Endometrium (tissue), 2 donors: ENCODE data around the gene OR1E2.
A peak's percentile ranks its signal among the peaks of the same experiment; 100 is the strongest.
"Not testable (repeated sequence)": the region's sequence is repeated elsewhere in the genome, so short reads cannot be mapped to it uniquely, and the experiment has no call there.

Source experiments
- FAIRE-seq: peaks from 2 replicates; lab custom pipeline; 2012; peaks lifted over from hg19 to GRCh38; lab: Jason Lieb, UNC
- donor health status: control.
- donor health status: control.

OR1E2 gene, protein sequence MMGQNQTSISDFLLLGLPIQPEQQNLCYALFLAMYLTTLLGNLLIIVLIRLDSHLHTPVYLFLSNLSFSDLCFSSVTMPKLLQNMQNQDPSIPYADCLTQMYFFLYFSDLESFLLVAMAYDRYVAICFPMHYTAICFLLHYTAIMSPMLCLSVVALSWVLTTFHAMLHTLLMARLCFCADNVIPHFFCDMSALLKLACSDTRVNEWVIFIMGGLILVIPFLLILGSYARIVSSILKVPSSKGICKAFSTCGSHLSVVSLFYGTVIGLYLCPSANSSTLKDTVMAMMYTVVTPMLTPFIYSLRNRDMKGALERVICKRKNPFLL

DNA sequence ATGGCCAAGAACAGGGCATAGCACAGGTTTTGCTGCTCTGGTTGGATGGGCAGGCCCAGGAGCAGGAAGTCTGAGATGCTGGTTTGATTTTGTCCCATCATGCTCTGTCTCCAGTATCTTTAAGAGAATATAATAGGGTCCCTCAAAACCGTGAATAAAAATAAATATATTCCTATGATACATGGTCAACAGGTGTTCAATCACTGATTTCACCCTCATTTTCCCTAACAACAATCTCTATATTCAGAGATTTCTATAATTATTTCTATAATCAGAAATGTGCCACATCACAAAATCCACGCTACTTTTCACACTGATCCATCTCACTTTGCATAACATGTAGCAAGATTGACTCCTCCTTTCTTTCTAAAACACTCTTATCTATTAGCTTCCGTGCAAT lies at the start of gene OR1E2:
TSS of gene OR1E2 (minus strand) at position 101 of the 400 bp plus-strand sequence. CDS start at position 101, 0 bp downstream.
- no peak for FAIRE-seq

GRCh38 chr17:3482852-3483251 lies 49.2 kb upstream of the OR1E2 start:
- FAIRE-seq = no peak

GRCh38 chr17:3479988-3480387 lies 46.3 kb upstream of the OR1E2 start:
- no peak for FAIRE-seq

GRCh38 chr17:3475812-3476610 lies 42.4 kb upstream of the OR1E2 start, which contains the start of gene ASPA:
ASPA (plus strand) TSS chr17:3475997; CDS start chr17:3476160, 163 bp downstream.
- FAIRE-seq = peak; percentile 94

DNA sequence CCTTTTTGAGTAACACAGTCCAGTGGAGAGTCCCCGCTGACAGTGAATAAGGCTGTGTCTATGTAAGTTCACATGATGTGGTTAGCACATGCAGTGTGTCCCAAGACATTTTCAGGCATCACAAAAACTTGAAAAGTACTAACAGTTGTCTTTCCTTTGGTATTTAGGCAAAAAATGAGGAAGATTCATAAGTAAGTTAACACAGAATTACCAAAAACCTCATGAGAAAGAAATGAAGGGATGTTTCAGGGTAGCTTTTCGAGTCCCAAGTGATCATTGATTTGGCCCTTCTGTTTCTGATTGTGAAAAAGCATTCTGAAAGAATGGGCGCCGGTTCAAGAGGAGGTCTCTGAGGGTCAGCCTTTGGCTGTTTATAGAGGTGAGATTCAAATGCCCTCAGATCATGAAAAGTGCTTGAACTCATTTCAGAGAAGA lies 41.6 kb upstream of the OR1E2 start:
- no peak for FAIRE-seq

DNA sequence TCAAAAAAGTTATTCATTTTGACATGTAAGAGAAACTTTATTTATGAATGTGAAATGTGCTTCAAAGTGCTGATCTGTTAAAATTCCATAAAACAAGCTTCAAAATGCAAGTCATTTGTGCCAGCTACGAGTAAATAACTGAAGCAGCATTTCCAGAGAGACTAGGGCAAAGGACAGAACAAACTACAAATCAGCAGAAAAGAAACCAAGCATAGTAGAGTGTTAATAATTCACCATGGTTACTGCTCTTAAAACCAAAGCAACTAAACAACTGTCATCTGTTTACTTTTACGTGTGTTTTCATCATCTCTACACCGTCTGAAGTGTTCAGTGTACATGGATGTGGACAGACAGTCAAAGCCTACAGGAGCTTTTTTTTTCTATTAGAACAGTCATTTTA lies 40.6 kb upstream of the OR1E2 start:
- no peak for FAIRE-seq

DNA sequence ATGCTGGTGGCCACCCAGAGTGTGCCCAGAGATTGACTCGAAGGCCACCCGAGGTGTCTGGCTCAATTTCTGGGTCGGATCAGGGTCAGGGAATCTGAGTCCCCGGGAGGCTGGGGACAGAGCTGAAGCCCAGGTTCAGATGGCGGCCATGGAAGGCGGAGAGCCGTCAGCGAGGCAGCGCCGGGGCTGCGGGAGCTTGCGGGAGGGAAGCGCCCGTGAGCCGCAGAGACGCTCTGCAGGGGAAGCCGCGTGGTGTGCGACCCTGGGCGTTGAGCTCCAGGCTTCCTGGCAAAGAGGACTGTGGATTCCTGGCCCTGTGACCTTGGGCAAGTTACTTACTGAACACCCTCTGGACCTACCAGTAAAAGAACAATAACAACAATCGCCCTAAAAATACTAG lies 38.5 kb upstream of the OR1E2 start:
- no peak for FAIRE-seq

DNA sequence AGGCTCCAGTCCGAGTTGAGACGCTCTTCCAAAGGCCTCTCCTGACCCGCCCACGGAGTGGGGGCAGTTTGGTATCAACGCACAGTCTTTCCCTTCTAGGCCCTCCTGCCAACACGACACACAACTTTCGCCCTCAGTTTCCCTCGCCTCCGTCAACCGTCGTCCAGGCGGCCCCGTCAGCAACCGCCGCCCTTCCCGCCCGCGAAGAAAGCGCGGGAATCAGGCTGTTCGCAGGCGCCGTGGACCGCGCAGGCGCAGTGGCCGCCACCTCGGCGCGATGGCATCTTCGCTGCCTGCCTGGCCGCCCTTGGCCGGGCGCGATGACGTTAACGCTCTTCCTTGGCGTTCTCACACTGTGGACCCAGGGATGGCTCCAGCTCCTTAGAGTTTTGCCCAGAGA lies 38.0 kb upstream of the OR1E2 start, which contains the start of gene SPATA22:
TSS of gene SPATA22 (minus strand) at position 221 of the 400 bp plus-strand sequence. CDS start 2,494 bp downstream, outside the sequence.
- no peak for FAIRE-seq

DNA sequence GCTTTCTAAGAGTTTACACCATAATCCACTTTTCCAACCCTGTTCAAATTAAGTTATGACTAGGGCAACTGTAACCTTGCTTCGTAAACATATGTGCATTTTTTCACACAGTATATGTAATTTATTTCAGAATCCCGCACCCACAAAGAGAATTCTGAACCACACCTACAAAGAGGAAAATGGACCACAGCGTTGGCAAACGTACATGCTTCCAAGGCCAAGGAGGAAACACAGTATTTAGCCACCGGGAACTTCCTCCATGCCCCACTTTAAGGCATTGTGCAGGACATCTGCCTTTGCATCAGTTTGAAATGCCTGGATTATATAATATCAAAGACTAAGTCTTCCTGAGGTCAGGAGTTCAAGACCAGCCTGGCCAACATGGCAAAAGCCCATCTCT lies 35.9 kb upstream of the OR1E2 start:
- FAIRE-seq = no peak

DNA sequence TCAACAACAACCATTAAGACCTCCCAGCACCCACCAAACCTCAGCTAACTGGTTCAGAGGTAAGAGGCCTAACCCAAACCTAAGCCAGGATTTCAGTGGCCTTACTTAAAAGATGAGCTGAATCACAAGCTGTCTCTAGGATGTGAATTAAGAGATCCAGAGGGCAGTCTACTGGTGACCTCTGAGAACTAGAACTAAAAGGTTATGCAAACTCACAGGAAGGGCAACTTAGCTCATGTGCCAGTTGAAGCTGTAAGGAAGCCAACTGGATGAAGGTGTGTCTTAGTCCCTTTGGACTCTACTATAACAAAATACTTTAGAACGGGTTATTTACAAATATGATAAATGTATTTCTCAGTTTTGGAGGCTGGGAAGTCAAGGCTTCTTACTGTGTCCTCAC lies 32.7 kb upstream of the OR1E2 start:
- not testable (repeated sequence) for FAIRE-seq

- FAIRE-seq = no peak
Measured at GRCh38 chr17:3448059-3448665, 14.5 kb upstream of the OR1E2 start.

GRCh38 chr17:3447625-3448024 lies 14.0 kb upstream of the OR1E2 start:
- FAIRE-seq = no peak

DNA sequence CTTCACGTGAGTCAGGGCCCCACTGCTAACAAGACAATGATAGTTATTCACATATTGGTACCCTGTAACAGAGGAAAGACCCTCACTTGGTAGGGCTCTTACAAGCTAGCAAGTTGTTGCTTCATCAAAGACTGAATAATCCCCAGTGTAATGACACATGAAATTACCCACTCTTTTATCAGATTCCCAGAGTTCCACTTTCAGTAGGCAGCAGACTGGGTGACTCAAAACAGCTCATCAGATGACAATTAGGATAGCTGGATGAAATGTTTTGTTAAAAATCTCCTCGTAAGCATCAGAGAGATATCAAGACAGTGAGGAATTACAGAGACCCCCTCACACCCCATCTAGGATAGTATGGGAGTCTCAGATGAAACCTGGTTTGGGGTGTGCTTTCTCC lies 6.8 kb upstream of the OR1E2 start:
- no peak for FAIRE-seq

DNA sequence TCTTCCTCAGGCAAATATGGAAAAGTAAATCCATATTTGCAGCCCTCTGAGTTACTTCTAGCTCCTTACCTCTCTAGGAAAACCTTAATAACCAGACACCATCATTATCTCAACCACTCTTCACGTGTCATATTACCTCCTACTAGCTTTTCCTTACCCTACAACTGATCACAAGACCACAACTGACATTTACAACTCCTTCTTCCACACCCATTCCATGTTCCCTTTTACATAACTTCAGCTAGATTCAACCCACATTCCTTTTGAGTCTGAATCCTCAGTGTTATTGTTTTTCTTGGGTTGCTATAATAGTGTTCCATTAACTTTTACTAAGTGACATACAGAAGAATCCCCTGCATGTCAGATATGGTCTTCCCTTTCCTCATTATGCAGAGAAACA lies 4.7 kb upstream of the OR1E2 start:
- FAIRE-seq = no peak

DNA sequence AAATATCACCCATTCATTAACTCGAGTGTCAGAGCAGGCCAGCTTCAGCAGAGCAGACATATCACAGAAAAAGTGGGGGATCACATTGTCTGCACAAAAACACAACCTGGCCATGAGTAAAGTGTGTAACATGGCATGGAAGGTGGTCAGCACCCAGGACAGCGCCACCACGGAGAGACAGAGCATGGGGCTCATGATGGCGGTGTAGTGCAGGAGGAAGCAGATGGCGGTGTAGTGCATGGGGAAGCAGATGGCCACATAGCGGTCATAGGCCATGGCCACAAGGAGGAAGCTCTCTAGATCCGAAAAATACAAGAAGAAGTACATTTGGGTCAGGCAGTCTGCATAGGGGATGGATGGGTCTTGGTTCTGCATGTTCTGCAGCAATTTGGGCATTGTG lies 426 bp downstream of the OR1E2 start:
- not testable (repeated sequence) for FAIRE-seq

GRCh38 chr17:3418222-3418621 lies 15.4 kb downstream of the OR1E2 start:
- FAIRE-seq = no peak

- FAIRE-seq = no peak
Measured at GRCh38 chr17:3415610-3416009, 18.0 kb downstream of the OR1E2 start.

GRCh38 chr17:3412216-3412615 lies 21.4 kb downstream of the OR1E2 start:
- not testable (repeated sequence) for FAIRE-seq

- no peak for FAIRE-seq
Measured at GRCh38 chr17:3411070-3411469, 22.6 kb downstream of the OR1E2 start, which contains the start of gene OR3A3. OR3A3 (plus strand) TSS chr17:3411370.

DNA sequence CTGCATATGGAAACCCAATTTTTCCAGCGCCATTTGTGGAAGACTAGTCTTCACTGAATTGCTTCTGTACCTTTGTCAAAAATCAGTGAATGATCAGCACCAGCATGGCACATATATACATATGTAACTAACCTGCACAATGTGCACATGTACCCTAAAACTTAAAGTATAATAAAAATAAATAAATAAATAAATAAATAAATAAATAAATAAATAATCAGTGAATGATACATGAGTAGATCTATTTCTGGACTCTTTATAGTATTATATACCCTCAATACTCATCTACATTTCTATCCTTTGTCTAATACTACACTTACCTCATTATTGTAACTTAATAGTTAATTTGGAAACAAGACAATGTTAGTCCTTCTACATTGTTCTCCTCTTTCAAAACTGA lies 29.8 kb downstream of the OR1E2 start:
- not testable (repeated sequence) for FAIRE-seq

DNA sequence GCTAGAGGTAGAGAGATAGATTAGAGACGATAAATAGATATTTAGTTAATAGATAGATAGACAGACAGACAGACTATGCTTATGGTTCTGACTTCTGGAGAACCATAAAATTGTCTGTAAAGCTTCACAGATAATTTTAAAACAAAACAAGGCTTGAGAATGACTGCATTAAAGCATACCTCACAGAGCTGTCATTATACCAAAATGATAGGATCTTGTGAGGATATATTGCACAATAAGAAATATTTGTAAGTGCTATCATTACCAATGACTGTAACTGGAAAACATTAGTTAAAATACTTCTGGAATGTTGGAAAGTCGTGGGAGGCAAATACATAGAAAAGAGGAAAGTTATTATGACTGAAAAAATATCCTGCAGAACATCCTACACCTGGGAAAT lies 31.9 kb downstream of the OR1E2 start:
- FAIRE-seq = no peak

DNA sequence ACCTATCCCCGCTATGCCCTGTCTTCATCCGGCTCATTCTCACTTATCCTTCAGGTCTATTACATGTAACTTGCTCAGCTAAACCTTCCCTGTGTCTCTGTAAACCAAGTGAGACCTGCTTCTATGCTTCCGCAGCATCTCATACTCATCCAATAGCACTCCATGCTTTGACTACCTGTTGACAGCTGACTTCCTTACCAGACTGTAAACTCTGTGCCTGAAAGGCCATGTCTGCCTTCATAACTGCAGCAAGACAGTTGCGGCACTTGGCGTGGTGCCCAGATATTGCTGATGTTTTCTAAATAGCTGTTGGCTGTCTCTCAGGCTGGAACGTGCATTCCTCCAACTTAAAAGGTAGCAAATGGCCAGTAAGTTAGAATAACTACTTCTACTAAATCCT lies 33.6 kb downstream of the OR1E2 start:
- no peak for FAIRE-seq

DNA sequence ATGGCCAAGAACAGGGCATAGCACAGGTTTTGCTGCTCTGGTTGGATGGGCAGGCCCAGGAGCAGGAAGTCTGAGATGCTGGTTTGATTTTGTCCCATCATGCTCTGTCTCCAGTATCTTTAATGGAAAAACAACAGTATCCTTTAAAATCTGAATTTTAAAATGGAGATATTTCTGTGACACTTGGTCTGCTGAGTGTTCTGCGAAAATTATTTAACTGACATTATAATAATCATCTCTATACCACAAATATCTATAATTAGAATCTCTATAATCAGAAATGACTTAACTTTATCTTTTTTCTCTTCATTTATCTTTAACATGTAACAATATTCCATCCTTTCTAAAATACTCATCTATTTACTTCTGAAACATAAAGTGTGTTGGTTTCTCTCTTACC lies 35.3 kb downstream of the OR1E2 start, which contains the start of gene OR1E1:
TSS of gene OR1E1 (minus strand) at position 101 of the 400 bp plus-strand sequence. CDS start at position 101, 0 bp downstream.
- no peak for FAIRE-seq
